Pancreas (tissue), 10 donors: Measurements from ENCODE around the gene SAMD4B. TPM values are rescaled to one million over a fixed set of nuclear protein-coding genes. Genes with fewer than 3 reads are reported as not detected.

Source experiments
- ATAC-seq, 4 donors: fragments of 200-7000 bp; cut with Tn5 transposase; one replicate each; pipeline versions ENCODE4 v1.8.0 to v1.9.1; 2020; ENCODE audit warnings: mild to moderate bottlenecking in 4 of 4, moderate library complexity in 4 of 4
- DNase-seq, 6 donors: peaks; one replicate each; pipeline ENCODE4 v3.0.0-alpha.2; 2020
- FAIRE-seq: peaks from 2 replicates; lab custom pipeline; 2012; peaks lifted over from hg19 to GRCh38; lab: Jason Lieb, UNC
- H3K27ac ChIP-seq, 4 donors: fragments of 200-600 bp; sonication (generic); 1 replicate in 3 of 4; 2 replicates in 1 of 4; pipeline versions ENCODE4 v1.5.0 to v1.8.0; 2020
- H3K27me3 ChIP-seq, 4 donors: fragments of 200-600 bp; one replicate each; pipeline ENCODE4 v1.8.0; 2021
- H3K36me3 ChIP-seq, 3 donors: fragments of 200-600 bp; sonication (generic) in 1 of 3; one replicate each; pipeline versions ENCODE4 v1.5.0 to v1.8.0; 2020 to 2021
- H3K4me1 ChIP-seq, 3 donors: fragments of 200-600 bp; one replicate each; pipeline ENCODE4 v1.8.0; 2021
- H3K4me3 ChIP-seq, 4 donors: fragments of 200-600 bp; sonication (generic) in 2 of 4; one replicate each; pipeline versions ENCODE4 v1.5.0 to v1.8.0; 2020 to 2021
- H3K9me3 ChIP-seq, 4 donors: fragments of 200-600 bp; one replicate each; pipeline ENCODE4 v1.8.0; 2021
- WGBS, 2 donors: extraction: QIAGEN DNeasy Blood & Tissue Kit; methylation state at CpG; one replicate each; pipeline ENCODE4 v1.1.7; 2013; 5-methylcytosine and 5-hydroxymethylcytosine counted together
- intact Hi-C, 3 donors: fragments of 100-400 bp; cut with DNase I; formaldehyde crosslinking; loops; one replicate each; pipeline versions ENCODE4 v1.11.1 to v1.14.2; 2022
- microRNA-seq, 2 donors: library from miRNA; unstranded; fragments of <30 nt; microRNA quantifications; one replicate each; pipeline versions ENCODE4 to v1.1.0, GENCODE V29; 2019 to 2020
- polyA plus RNA-seq, 2 donors: library from polyadenylated mRNA; stranded (reverse); fragments of 200-250 nt; gene quantifications; one replicate each; pipeline ENCODE4 v1.2.3, GENCODE V29; 2013
- total RNA-seq, 6 donors: library from RNA; stranded (reverse); fragmentation: NEBNext Ultra II Directional in 4 of 6; extraction: Animal tissue kit (Norgen Biotek cat#: 25700) in 4 of 6; gene quantifications; one replicate each; pipeline versions ENCODE4 v1.2.1 to v1.2.4, GENCODE V29; 2021 to 2023
- TF ChIP-seq, protein P1 (sequence below), 4 donors: fragments of 200-600 bp; sonication (generic) in 3 of 4; IDR thresholded peaks; one replicate each; pipeline versions ENCODE4 v1.5.0 to v1.8.0; 2021; ENCODE audit warnings: antibody characterized with exemption in 4 of 4
- donor health status: healthy with polysubstance abuse.
- donor health status: DM: no; HTN: no; CAD: no; lungs with moderate emphysema.
- donor health status: DM: no; HTN: no; CAD: no.
- donor health status: control.
- donor health status: control.
- donor health status: Bipolar disorder and iron deficiency.
- donor health status: DM: yes; HTN: yes; CAD: no.
- donor health status: DM: no; HTN: no; CAD: no.
- donor health status: DM: no; HTN: no; CAD: no.
- donor health status: DM: yes; HTN: yes; CAD: no.

The SAMD4B gene
- total and polyA plus RNA-seq, 8 donors, result 24.1 to 106 (median 33.6) TPM

- Histone ChIP-seq H3K4me1 (peaks cover 10 to 14% (median 11%) of the 10 kb centered on the region in 3 donors), H3K27ac (peak overlapping the region in 1 of 4 donors; percentile 81), H3K4me3 (peak overlapping the region in 3 of 4 donors; percentile 73 to 95 (median 89)), H3K9me3 (no peaks in the 10 kb centered on the region), H3K36me3 (peaks cover 4 to 26% (median 8%) of the 10 kb centered on the region in 3 donors), H3K27me3 (no peaks in the 10 kb centered on the region)
- FAIRE-seq (no peak), DNase-seq (no peak), ATAC-seq (no peak)
- 36 to 40% methylated on average over 10 of the region's 10 CpGs for WGBS, 2 donors
- TF ChIP-seq, protein P1, sequence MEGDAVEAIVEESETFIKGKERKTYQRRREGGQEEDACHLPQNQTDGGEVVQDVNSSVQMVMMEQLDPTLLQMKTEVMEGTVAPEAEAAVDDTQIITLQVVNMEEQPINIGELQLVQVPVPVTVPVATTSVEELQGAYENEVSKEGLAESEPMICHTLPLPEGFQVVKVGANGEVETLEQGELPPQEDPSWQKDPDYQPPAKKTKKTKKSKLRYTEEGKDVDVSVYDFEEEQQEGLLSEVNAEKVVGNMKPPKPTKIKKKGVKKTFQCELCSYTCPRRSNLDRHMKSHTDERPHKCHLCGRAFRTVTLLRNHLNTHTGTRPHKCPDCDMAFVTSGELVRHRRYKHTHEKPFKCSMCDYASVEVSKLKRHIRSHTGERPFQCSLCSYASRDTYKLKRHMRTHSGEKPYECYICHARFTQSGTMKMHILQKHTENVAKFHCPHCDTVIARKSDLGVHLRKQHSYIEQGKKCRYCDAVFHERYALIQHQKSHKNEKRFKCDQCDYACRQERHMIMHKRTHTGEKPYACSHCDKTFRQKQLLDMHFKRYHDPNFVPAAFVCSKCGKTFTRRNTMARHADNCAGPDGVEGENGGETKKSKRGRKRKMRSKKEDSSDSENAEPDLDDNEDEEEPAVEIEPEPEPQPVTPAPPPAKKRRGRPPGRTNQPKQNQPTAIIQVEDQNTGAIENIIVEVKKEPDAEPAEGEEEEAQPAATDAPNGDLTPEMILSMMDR (IDR thresholded peaks at IDR 0.05), result no peak
- intact Hi-C loops, result no loop called here
Measured at GRCh38 chr19:39434123-39435076, 92.2 kb downstream of the SAMD4B start.

Small RNA genes lying within 50 kb of the gene (microRNA-seq; reads per million reads assigned to microRNA genes)
- 0 to 0.88 reads per million in 2 donors for gene MIR4530

Other genes with a start within 250 kb of the SAMD4B start
- 10 to 100 TPM; 19.4 to 37.2 (median 28.5) TPM for gene PAK4, start 216.6 kb upstream of the SAMD4B start, total RNA-seq
- 10 to 100 TPM; 29.9 to 38.4 TPM for gene PAK4, start 216.6 kb upstream of the SAMD4B start, polyA plus RNA-seq
- gene NCCRP1, start 145.5 kb upstream of the SAMD4B start, total RNA-seq, result 1 to 10 TPM; 1.6 to 8.5 (median 4.1) TPM
- 1 to 10 TPM in 1 of 2 donors, under 1 TPM in 1; 0.96 to 1.7 TPM for gene NCCRP1, start 145.5 kb upstream of the SAMD4B start, polyA plus RNA-seq
- gene SYCN, start 138.2 kb upstream of the SAMD4B start, total RNA-seq, result 1,000 to 10,000 TPM; 1,282 to 3,883 (median 2,778) TPM
- 1,000 to 10,000 TPM; 1,825 to 2,558 TPM for gene SYCN, start 138.2 kb upstream of the SAMD4B start, polyA plus RNA-seq
- gene IFNL3, start 97.4 kb upstream of the SAMD4B start, total RNA-seq, result not detected
- gene IFNL3, start 97.4 kb upstream of the SAMD4B start, polyA plus RNA-seq, result not detected
- not detected for gene IFNL4, start 93.6 kb upstream of the SAMD4B start, total RNA-seq
- gene IFNL4, start 93.6 kb upstream of the SAMD4B start, polyA plus RNA-seq, result under 1 TPM in 1 of 2 donors, not detected in 1; 0.09 TPM
- gene IFNL2, start 74.0 kb upstream of the SAMD4B start, total RNA-seq, result not detected
- not detected for gene IFNL2, start 74.0 kb upstream of the SAMD4B start, polyA plus RNA-seq
- not detected for gene IFNL1, start 46.0 kb upstream of the SAMD4B start, total RNA-seq
- not detected for gene IFNL1, start 46.0 kb upstream of the SAMD4B start, polyA plus RNA-seq
- 1 to 10 TPM; 1.7 to 2.3 (median 2.2) TPM for gene LRFN1, start 21.6 kb upstream of the SAMD4B start, total RNA-seq
- gene LRFN1, start 21.6 kb upstream of the SAMD4B start, polyA plus RNA-seq, result 1 to 10 TPM in 1 of 2 donors, under 1 TPM in 1; 0.77 to 1.6 TPM
- 10 to 100 TPM in 2 of 6 donors, 1 to 10 TPM in 4; 1.7 to 17.3 (median 5.9) TPM for gene GMFG, start 6.4 kb upstream of the SAMD4B start, total RNA-seq
- gene GMFG, start 6.4 kb upstream of the SAMD4B start, polyA plus RNA-seq, result 10 to 100 TPM; 16.1 to 17.3 TPM
- 10 to 100 TPM; 11.3 to 17.7 (median 14.6) TPM for gene PAF1, start 48.7 kb downstream of the SAMD4B start, total RNA-seq
- 10 to 100 TPM; 28.1 to 41.1 TPM for gene PAF1, start 48.7 kb downstream of the SAMD4B start, polyA plus RNA-seq
- gene MED29, start 49.0 kb downstream of the SAMD4B start, total RNA-seq, result 10 to 100 TPM; 15.2 to 23.9 (median 17.5) TPM
- 10 to 100 TPM; 13.2 to 21.0 TPM for gene MED29, start 49.0 kb downstream of the SAMD4B start, polyA plus RNA-seq
- gene ZFP36, start 64.4 kb downstream of the SAMD4B start, total RNA-seq, result 10 to 100 TPM; 20.2 to 45.6 (median 31.9) TPM
- gene ZFP36, start 64.4 kb downstream of the SAMD4B start, polyA plus RNA-seq, result 100 to 1,000 TPM; 104 to 151 TPM
- 10 to 100 TPM in 1 of 6 donors, 1 to 10 TPM in 5; 3.1 to 15.0 (median 7.8) TPM for gene PLEKHG2, start 70.2 kb downstream of the SAMD4B start, total RNA-seq
- 10 to 100 TPM in 1 of 2 donors, 1 to 10 TPM in 1; 6.8 to 12.8 TPM for gene PLEKHG2, start 70.2 kb downstream of the SAMD4B start, polyA plus RNA-seq
- gene RPS16, start 93.5 kb downstream of the SAMD4B start, total RNA-seq, result 1,000 to 10,000 TPM in 5 of 6 donors, 100 to 1,000 TPM in 1; 920 to 1,759 (median 1,167) TPM
- 1,000 to 10,000 TPM; 1,276 to 1,384 TPM for gene RPS16, start 93.5 kb downstream of the SAMD4B start, polyA plus RNA-seq
- 10 to 100 TPM; 49.3 to 69.6 (median 54.0) TPM for gene SUPT5H, start 103.2 kb downstream of the SAMD4B start, total RNA-seq
- 100 to 1,000 TPM; 172 to 229 TPM for gene SUPT5H, start 103.2 kb downstream of the SAMD4B start, polyA plus RNA-seq
- gene TIMM50, start 138.4 kb downstream of the SAMD4B start, total RNA-seq, result 10 to 100 TPM; 15.2 to 27.5 (median 21.3) TPM
- 10 to 100 TPM; 38.6 to 40.4 TPM for gene TIMM50, start 138.4 kb downstream of the SAMD4B start, polyA plus RNA-seq
- gene DLL3, start 156.5 kb downstream of the SAMD4B start, total RNA-seq, result under 1 TPM in 1 of 6 donors, not detected in 5; 0.13 TPM
- gene DLL3, start 156.5 kb downstream of the SAMD4B start, polyA plus RNA-seq, result under 1 TPM in 1 of 2 donors, not detected in 1; 0.14 TPM
- gene SELENOV, start 172.7 kb downstream of the SAMD4B start, total RNA-seq, result not detected
- gene SELENOV, start 172.7 kb downstream of the SAMD4B start, polyA plus RNA-seq, result not detected
- 1 to 10 TPM in 1 of 6 donors, under 1 TPM in 5; 0.63 to 1.1 (median 0.80) TPM for gene EID2B, start 190.4 kb downstream of the SAMD4B start, total RNA-seq
- 1 to 10 TPM; 1.3 to 3.9 TPM for gene EID2B, start 190.4 kb downstream of the SAMD4B start, polyA plus RNA-seq
- gene EID2, start 197.7 kb downstream of the SAMD4B start, total RNA-seq, result 1 to 10 TPM; 3.3 to 7.5 (median 5.2) TPM
- gene EID2, start 197.7 kb downstream of the SAMD4B start, polyA plus RNA-seq, result 10 to 100 TPM in 1 of 2 donors, 1 to 10 TPM in 1; 6.7 to 10.8 TPM